GM12873 (cell line): ENCODE results near the gene AAGAB.

Source experiments
- CTCF ChIP-seq: IDR thresholded peaks from 2 replicates; pipeline ENCODE4 v1.5.1; 2012; ENCODE audit warnings: low read depth, mild to moderate bottlenecking, moderate library complexity, low read length, control low read depth; ENCODE audit not compliant: insufficient read depth; ENCODE audit errors: missing control alignments

Gene AAGAB

DNA sequence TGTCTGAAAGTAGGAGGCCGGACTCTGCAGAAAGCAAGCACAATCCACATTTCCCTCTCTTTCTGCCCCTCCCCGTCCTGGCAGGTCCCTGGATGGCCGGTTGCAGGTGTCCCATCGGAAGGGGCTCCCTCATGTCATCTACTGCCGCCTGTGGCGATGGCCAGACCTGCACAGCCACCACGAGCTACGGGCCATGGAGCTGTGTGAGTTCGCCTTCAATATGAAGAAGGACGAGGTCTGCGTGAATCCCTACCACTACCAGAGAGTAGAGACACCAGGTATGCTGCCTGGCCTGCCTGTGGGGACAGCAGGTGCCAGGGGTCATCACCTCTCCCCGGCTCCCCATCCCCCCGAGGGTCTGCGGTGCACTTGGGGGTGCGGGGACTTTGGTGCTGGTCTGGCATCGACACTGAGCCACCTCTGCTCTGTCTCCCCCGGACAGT is 89.6 kb downstream of the AAGAB start:
- TF ChIP-seq CTCF, result no peak

GRCh38 chr15:67164401-67164791 is 90.1 kb downstream of the AAGAB start:
- TF ChIP-seq CTCF, result no peak

DNA sequence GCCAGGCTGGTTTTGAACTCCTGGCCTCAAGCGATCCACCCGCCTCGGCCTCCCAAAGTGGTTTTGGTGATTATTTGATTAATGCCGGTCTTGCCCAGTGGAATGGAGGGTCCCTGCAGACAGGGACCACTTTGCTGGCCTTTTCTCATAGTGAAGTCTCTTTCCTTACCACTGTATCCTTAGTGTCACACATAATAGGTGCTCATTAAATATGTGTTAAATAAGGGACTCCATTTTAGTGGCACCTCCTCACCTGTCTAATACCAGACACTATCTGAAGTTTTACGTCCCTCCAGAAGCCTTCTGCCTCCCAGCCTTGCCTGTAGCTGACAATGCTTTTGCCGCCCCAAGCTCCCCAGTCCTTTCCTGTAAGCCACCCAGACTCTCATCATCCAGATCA is 91.3 kb downstream of the AAGAB start:
- TF ChIP-seq CTCF, result no peak

GRCh38 chr15:67161881-67162280 is 92.6 kb downstream of the AAGAB start:
- TF ChIP-seq CTCF, result no peak

DNA sequence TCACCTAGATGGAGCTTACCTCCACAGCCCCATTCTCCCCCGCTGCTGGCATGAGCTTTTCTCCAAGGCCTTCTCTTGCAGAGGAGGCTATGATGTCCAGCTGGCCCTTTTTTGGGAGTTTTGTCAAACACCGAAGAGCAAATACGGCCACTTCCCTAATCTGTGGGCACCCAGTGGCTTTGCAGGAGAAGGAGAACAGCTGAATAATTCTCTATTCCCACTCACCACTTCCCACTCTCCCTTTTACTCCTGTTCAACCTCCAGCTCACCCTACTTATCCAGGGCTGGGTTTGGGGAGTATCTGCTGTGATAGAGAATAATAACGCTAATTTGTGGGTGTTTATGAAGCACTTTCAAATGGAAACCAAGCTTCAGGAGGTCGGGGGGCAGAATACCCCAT is 93.0 kb downstream of the AAGAB start:
- no peak for TF ChIP-seq CTCF

- TF ChIP-seq CTCF, result no peak
Observed at GRCh38 chr15:67158367-67158766, 96.1 kb downstream of the AAGAB start.

DNA sequence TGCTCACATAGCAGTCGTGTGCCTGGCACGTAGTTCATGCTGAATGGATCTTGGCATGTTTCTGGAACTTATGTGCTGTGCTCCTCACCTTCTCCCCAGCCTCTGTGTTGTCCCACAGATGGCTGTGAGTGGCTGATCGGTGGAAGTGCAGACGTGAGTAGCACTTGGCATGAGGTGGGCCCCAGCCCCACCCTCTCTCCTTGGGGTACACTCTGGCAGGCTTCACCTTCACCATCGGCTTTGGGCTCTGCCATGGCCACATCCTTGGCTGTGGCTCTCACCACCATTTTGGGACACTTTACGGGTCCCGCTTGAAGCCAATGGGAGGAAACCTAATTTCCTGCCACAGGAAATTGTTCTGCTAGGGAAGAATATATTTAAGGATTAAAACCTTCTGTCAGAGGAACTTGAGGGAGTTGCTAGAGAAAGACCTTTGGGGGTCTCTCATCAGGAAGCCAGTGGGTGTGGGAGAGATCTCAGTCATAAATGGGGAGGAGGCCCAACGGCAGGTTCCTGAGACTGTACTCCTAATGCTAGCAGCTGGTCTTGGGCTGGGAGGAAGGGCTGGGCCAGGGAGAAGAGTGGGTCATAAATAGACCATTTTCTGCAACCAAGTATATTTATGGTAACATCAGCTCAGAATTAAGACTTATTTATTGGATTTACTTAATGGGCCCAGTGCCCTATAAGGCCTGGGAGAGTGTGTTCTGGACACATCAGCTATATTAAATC is 96.8 kb downstream of the AAGAB start:
- no peak for TF ChIP-seq CTCF
